NCI-H146 (cell line): ENCODE data around the gene TFRC.
"Not testable (repeated sequence)": the region's sequence is repeated elsewhere in the genome, so short reads cannot be mapped to it uniquely, and the experiment has no call there.

Source experiments
- DNase-seq: peaks from one replicate; lab custom pipeline; 2025; lab: John Stamatoyannopoulos, UW

Gene TFRC

GRCh38 chr3:196048922-196049598 lies 32.8 kb downstream of the TFRC start:
- DNase-seq, result no peak

GRCh38 chr3:196047391-196048030 lies 34.4 kb downstream of the TFRC start:
- no peak for DNase-seq

- DNase-seq, result no peak
Observed at GRCh38 chr3:196044513-196044912, 37.4 kb downstream of the TFRC start.

- no peak for DNase-seq
Observed at GRCh38 chr3:196042673-196043072, 39.2 kb downstream of the TFRC start.

- no peak for DNase-seq
Observed at GRCh38 chr3:196039359-196039758, 42.5 kb downstream of the TFRC start.

- DNase-seq, result not testable (repeated sequence)
Observed at GRCh38 chr3:196026059-196026458, 55.8 kb downstream of the TFRC start.

GRCh38 chr3:196024968-196025367 lies 56.9 kb downstream of the TFRC start:
- DNase-seq, result no peak

DNA sequence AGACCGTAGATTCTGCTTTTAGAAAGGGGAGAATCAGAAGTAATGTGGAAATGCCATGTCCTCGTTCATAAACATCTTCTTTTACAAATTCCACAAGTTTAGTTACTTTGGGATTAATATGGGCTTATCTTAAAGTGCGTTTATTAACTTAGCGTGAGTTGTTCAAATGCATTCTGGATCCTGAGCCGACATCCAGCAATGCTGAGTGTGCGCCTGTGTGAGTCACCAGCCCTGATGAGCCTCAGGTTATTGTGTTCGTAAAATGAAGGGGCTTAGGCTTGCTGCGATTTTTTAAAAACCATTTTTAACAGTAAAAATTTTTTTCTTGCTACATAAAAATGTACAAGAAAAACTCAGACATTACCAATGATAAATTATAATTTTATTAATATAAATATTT lies 57.9 kb downstream of the TFRC start:
- no peak for DNase-seq

DNA sequence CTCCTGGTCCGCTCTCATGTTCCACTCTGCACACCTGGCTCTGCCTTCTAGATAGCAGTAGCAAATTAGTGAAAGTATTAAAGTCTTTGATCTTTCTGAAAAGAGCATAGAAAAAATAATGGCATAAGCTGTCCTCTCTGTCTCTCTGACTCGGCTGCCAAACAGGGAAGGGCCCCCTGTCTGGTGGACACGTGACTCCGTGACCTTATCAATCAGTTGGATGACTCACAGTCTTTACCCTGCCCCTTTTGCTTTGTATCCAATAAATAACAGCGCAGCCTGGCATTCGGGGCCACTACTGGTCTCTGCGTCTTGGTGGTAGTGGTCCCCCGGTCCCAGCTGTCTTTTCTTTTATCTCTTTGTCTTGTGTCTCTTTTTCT lies 59.4 kb downstream of the TFRC start:
- not testable (repeated sequence) for DNase-seq

GRCh38 chr3:196020373-196020772 lies 61.5 kb downstream of the TFRC start:
- no peak for DNase-seq

DNA sequence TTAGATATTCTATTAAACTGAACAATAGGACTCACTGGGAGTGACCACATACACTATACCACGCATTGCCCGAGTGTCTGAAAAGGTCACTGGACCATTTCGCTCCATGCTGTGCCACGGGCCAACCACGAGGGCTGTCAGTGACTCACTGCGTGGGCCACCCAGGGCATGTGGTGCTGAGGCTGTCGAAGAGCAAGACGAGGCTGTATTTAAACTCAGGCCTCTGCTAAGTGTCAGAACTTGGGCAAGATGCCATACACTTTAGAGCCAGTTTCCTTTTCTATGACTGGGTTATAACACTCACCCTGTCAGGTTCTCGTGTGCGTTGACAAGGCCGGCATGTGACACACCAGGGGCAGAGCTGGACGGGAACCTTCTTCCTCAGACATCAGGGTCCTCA lies 62.3 kb downstream of the TFRC start:
- DNase-seq, result not testable (repeated sequence)

- not testable (repeated sequence) for DNase-seq
Observed at GRCh38 chr3:196018159-196018558, 63.7 kb downstream of the TFRC start.

DNA sequence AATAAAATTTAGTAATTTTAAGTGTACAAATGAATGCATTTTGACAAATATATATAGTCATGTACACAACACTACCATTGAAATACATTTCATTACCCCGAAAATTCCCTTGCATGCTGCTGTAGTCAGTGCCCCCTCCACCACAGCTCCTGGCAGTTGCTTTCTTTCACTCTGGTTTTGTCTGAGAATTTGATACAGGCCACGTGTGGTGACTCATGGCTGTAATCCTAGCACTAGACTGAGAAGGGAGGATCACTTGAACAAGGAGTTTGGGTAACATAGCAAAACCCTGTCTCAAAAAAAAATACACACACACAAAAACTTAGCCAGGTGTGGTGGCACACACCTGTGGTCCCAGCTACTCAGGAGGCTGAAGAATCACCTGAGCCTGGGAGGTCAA lies 65.4 kb downstream of the TFRC start:
- no peak for DNase-seq

- no peak for DNase-seq
Observed at GRCh38 chr3:196016059-196016458, 65.8 kb downstream of the TFRC start.

DNA sequence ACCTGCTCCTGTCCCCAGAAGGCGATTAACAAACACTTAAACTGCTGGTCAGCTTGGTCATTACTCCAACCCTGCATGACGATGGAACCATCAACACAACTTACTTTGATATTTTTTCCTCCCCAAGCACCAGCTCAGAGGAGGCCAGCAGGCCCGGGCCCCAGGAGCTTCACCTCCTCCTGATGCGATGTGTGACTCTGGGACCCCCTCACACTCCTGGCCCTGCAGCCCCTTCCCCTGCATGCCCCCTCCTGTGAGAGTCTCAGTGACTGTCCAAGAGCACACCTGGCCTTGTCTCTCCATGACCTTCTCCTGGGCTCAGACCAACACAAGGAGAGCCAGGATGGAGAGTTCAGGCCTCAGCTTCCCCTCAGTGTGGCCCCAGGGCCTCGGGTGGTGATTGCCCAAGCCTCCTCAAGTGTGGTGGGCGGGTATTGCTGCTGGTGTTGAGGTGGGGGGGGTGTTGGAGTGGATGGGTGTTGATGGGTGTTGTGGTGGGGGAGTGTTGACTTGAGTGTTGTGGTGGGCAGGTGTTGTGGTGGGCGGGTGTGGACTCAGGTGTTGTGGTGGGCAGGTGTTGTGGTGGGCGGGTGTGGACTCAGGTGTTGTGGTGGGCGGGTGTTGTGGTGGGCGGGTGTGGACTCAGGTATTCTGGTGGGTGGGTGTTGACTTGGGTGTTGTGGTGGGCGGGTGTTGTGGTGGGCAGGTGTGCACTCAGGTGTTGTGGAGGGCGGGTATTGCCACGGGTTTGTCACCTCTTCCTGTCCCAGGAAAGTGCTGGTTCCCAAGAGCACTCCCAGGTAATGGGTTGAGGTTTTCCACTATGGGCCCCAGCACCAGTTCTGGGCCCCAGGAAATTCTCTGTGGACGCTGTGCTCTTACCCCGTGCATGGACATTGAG lies 68.1 kb downstream of the TFRC start:
- DNase-seq, result no peak

DNA sequence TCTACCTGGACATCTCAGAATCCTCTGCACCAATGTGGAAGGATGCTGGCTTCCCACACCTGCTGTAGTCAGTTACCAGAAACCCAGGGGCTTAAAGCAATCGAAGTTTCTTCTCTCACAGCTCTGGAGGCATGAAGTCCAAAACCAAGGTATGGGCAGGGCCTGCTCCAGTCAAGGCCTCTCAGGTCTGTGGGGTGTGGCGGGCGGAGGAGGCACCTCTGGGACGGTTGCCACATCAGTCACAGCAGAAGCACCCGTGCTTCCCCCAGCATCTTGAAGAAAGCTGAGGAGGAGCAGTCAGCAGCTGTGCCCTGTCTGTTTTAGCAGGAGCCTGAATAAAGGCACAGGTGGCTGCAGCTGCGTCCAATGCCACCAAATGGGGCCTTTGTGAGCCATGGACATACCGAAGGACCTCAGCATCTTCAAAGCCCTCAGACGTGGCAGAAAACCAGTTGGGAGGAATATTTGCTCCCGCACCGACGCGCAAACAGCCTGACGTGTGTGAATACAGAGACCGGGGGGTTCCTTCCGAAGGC lies 68.9 kb downstream of the TFRC start:
- DNase-seq, result no peak

GRCh38 chr3:196012481-196012880 lies 69.4 kb downstream of the TFRC start:
- DNase-seq, result no peak

- no peak for DNase-seq
Observed at GRCh38 chr3:196009456-196009855, 72.4 kb downstream of the TFRC start.

DNA sequence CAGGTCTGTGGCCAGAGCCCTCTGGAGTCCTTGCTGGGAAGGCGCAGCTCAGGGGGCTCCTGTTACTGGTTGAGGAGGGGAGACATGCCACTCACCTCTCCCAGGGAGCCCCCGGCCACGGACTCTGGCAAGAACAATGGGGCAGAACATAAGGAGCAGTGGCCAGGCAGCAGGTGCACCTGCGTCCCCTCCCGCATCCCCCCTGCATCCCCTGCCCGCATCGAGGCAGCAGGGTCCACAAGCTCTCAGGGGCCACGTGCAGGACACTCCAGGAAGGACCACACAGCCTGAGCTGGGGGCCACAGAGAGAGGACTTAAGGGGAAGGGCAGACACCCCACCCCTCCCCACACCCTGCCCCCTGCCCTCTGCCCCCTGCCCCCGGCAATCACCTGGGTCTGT lies 73.0 kb downstream of the TFRC start:
- no peak for DNase-seq

- DNase-seq, result no peak
Observed at GRCh38 chr3:196008387-196008786, 73.5 kb downstream of the TFRC start.

DNA sequence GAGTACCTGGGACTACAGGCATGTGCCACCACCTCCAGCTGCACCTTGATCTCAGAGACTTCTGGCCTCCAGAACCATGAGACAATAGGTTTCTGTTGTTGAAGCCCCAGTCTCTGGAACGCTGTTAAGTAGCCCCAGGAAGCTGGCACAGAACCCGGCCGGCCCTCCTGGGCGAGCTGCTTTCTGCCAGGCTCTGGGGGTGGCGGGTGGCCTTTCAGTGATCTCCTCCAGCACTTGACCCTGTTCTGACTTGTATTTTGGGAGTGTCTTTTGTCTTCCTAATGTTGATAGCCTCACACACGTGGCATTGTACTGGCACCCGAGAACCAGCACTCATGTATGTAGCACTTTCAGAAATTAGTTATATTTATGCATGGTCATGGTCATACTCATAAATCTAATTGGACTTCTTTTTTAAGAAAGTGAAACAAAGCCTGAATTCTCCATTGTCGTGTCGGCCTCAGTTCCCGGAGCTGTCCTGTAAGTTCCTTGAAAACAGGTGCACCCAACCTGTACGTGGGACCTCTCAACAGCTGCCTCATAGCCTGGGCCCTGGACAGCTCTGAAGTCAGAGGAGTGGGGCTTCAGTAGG lies 74.0 kb downstream of the TFRC start:
- DNase-seq, result no peak

- not testable (repeated sequence) for DNase-seq
Observed at GRCh38 chr3:196005338-196005737, 76.6 kb downstream of the TFRC start.
